GM21390 (cell line): ENCODE measurements around the gene CYREN.
"Not testable (repeated sequence)": the region's sequence is repeated elsewhere in the genome, so short reads cannot be mapped to it uniquely, and the experiment has no call there.

ENCODE experiments used
- ATAC-seq: cut with Tn5 transposase; IDR thresholded peaks from one replicate; pipeline ENCODE4 v1.9.1; 2021; ENCODE audit not compliant: unreplicated experiment

The CYREN gene

GRCh38 chr7:135170274-135170997 is at the start of gene CYREN:
TSS of gene CYREN (minus strand) at chr7:135170707. CDS start at chr7:135168922, 1,785 bp downstream.
- peak; percentile 76 for ATAC-seq

- ATAC-seq = no peak
Measured at GRCh38 chr7:135217645-135218509, 47.4 kb upstream of the CYREN start.

DNA sequence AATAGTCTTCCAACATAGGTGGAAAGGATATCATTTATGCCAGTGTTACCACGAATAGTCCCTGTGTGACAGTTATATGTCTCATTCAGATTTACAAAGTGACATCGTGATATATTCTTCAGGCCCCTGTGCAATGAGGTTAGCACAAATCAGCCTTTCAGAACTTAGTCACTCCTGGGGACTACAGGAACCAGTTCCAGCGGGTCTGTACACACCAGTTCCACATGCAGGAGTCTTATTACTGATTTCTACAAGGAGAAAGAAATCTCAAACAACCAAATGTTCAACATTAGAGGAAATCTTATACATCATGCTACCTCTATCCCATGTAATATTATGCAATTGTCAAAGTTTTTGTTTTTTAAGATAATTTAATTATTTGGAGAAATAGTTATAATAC is 45.2 kb upstream of the CYREN start:
- no peak for ATAC-seq

DNA sequence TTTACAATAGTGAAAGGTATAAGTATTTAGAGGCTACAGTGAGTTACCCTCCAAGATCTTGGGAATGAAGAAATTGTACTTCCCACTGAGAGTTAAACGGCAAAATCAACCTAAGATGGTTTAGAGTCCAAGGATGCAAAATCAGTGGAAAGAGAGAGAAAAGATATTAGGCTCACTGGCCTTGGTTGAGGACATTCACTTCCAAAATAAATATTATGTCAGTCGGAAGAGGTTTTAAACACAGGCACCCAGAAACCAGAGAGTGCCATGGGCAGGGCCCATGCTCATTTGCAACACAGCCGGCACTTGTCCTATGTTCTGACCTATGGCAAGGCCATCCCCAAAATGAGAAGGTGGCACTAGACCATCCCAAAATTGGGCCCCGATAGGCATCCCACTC is 44.7 kb upstream of the CYREN start:
- ATAC-seq = no peak

DNA sequence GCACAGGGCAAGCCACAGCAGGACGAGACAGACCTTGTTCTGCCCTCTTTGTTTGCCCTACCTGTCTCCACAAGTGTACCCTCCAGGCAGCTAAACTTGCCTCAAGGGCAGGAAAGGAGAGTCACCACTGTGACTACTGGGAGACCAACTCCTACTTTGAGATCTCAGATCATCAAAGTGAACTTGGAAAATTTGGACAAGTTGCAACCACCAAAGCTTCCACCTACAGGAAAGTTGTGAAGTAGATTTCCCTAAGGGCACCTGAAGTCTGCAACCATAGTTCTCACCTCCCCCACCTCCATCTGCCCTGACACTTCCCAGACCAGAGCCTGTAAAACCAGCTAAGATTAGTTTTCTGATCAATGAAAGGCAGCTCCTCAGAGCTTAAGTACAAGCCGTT is 43.3 kb upstream of the CYREN start:
- ATAC-seq = no peak

DNA sequence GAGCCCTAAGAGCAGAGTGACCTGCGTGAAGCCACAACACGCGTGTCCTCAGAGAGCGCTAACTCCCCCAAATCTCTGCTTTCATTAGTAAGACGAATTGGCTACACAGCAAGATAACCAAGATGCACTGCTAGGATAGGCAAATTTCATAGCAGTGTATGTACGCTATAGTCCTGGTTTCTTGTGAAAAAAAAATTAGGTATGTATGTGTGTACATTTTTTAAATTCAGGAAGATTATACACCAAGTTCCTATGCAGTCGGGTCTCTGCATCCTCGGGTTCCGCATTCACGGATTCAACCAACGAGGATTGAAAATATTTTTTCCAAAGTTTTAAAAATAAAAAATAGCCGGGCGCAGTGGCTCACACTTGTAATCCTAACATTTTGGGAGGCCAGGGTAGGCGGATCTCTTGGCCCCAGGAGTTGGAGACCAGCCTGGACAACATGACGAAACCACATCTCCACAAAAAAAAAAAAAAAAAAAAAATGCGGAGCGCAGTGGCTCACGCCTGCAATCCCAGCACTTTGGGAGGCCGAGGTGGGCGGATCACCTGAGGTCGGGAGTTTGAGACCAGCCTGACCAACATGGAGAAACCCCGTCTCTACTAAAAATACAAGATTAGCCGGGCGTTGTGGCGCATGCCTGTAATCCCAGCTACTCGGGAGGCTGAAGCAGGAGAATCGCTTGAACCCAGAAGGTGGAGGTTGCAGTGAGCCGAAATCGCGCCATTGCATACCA is 41.6 kb upstream of the CYREN start:
- ATAC-seq = not testable (repeated sequence)

DNA sequence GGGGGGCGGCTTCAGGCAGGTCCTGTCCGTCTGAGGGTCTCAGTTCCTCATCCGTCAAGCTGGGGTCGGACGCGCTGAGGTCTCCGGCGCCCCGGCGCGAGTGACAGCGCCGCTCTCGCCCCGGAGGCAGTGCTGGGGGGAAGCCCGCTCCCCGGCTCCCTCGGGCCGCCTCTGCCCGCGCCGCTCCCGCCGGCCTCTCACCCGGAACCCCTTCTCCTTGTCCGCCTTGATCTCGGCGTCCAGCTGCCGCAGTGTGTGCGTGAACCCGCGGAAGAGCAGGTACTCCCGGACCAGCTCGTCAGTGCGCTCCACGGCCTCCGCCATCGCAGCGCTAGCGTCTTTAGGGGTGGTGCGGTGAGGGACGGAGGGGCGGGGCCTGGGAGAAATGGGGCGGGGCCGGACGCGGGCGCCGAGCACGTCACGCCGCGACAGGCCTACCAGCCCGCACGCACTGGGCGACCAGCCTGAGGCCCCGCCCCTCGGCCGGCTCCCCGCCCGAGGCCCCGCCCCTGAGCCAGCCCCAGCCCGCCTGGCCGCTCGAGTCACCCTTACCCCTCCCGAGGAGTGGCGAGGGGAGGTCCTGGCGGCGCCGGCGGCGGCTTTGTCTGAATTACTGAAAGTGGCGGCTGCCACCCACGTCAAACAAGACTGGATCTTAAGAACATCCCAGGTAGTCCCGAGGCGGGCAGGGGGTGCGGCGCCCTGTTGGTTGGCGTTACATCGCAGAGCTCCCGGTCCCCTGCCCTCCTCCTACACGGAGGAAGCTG is 40.9 kb upstream of the CYREN start, which contains the start of gene WDR91:
Gene WDR91 (minus strand): TSS at position 348 of the 767 bp plus-strand sequence. CDS start 24 bp downstream, at position 324.
- ATAC-seq = peak; percentile 78

- ATAC-seq = peak; percentile 0
Measured at GRCh38 chr7:135210888-135211178, 40.3 kb upstream of the CYREN start.

DNA sequence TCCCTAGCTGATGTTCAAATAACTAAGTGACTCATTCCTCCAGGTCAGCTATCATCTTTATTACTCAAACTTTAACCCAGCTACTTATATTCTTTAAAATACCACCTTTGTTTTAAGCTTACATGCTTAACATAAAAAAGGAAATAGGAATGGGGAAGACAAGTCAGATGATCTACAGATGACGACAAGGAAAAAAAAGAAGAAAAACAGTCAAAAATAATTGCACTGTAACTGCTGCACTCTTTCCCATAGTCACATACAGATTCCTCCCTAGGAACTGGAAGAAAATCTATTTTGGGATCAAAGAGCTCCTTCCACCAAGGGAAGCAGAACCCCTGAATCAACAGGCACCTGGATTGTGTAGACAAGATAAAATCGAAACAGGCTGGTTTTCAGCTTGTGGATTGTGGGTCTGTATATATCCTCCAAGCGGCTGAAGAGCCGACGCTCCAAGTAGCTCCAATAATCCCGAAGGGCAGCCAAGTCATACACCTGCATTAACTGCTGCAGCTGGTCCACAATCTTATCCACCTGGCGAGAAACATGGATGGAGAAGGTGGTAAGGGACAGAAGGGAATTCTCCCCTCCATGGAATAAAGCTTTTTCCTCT is 38.8 kb upstream of the CYREN start:
- ATAC-seq = no peak

GRCh38 chr7:135208102-135208793 is 37.7 kb upstream of the CYREN start:
- no peak for ATAC-seq

DNA sequence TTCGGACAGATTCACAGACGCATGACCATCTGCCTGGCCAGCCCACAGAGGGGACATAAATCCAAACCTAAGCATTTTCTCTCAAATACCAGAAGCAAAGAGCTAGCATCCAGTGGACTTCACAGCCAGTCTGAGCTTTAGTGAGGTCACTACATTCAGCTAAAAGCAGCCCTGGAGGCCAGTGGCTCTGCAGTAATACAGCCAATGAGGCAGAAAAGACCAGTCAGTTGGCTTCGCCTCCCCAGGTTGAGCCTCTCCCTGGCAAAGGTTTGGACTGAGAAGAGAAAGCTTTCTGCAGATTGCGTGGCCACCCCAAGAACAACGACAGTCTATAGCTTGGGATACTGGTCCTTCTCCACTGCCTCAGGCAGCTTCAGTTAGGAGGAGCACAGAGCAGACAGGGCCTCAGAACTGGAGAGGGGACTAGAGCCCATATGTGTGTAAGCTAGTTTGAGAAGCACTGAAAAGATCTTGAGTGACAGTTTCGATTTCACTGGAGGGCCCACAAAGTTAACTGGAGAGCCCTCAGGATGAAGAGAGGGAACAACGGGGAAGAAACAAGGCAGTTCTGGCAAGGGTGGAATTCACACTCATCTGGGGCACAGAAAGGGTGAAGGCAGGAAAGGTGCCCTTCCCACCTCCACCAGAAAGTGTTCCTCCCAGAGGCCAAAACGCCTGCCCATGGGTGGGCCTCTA is 37.0 kb upstream of the CYREN start:
- peak; percentile 18 for ATAC-seq

- peak; percentile 30 for ATAC-seq
Measured at GRCh38 chr7:135206941-135207391, 36.5 kb upstream of the CYREN start.

GRCh38 chr7:135205850-135206249 is 35.3 kb upstream of the CYREN start:
- ATAC-seq = no peak

DNA sequence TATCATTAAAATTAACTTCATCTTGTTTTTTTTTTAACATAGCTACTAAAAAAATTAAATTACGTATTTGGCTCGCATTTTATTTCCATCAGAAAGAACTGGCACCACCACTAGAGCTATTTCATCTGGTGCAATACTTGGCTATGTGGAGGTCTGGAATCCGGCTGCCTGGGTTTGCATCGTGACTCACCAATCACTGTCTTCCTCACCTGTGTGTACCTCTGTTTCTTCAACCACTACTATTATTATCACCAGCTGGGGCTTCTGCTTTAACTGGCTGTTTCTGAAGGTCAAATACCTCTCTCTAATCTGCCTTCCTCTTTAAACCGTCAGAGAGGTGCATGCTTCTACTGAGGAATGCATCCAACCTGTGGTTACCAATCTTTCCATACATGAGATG is 34.4 kb upstream of the CYREN start:
- no peak for ATAC-seq

DNA sequence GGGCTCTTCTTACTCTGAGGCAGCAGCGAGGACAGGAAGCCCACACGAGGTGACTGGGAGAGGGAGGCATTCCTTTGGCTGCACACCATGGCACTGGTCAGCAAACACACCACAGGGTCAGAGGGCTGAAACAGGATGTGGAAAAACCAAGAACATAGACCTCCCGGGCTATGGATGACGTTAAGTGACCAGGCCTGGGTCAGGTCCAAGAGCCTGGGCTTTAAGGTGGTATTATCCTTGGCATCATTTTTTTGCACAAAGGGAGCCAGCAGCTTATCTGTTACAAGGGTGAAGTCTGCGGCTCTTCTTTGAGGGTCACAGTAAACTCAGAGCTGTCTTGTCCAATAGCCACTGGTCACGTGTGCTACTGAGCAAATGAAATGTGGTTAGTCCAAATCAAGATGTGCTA is 33.8 kb upstream of the CYREN start:
- no peak for ATAC-seq

- no peak for ATAC-seq
Measured at GRCh38 chr7:135201350-135201749, 30.8 kb upstream of the CYREN start.

- no peak for ATAC-seq
Measured at GRCh38 chr7:135200821-135201331, 30.4 kb upstream of the CYREN start.

GRCh38 chr7:135199439-135199838 is 28.9 kb upstream of the CYREN start:
- ATAC-seq = no peak
